Adrenal gland (tissue), 5 donors: ENCODE data around the gene PBRM1.

Experiments
- CTCF ChIP-seq, 6 experiments: fragments of 450-650 bp in 4 of 6; fragments of 200-600 bp in 2 of 6; sonication (generic) in 1 of 6; IDR thresholded peaks; 1 replicate in 5 of 6; 2 replicates in 1 of 6; pipeline versions ENCODE4 v1.5.1 to v1.8.0; 2016 to 2021; ENCODE audit warnings: antibody characterized with exemption in 6 of 6, mild to moderate bottlenecking in 2 of 6, moderate library complexity in 1 of 6
- POLR2A ChIP-seq, 2 donors: fragments of 450-650 bp; IDR thresholded peaks; one replicate each; pipeline ENCODE4 v1.6.1; 2017; ENCODE audit warnings: antibody characterized with exemption in 2 of 2, mild to moderate bottlenecking in 2 of 2, moderate library complexity in 1 of 2
- donor health status: DM: no; HTN: no; CAD: no.

- no peak for TF ChIP-seq CTCF (IDR thresholded peaks at IDR 0.05)
- TF ChIP-seq POLR2A (IDR thresholded peaks at IDR 0.05) = no peak
Observed at GRCh38 chr3:52518723-52519444, 166.8 kb downstream of the PBRM1 start.
